NCI-H748 treated with DMSO at 0.1 percent for 48 hours (cell line): ENCODE results near the gene ATXN7L1.
"Not testable (repeated sequence)": the region's sequence is repeated elsewhere in the genome, so short reads cannot be mapped to it uniquely, and the experiment has no call there.

Source experiments
- DNase-seq: peaks from one replicate; lab custom pipeline; 2025; lab: John Stamatoyannopoulos, UW

ATXN7L1 gene

GRCh38 chr7:105890290-105890997 is 14.0 kb upstream of the ATXN7L1 start:
- no peak for DNase-seq

- no peak for DNase-seq
Observed at GRCh38 chr7:105887569-105888189, 11.3 kb upstream of the ATXN7L1 start.

GRCh38 chr7:105886776-105887175 is 10.4 kb upstream of the ATXN7L1 start:
- no peak for DNase-seq

GRCh38 chr7:105885387-105886111 is 9.2 kb upstream of the ATXN7L1 start:
- no peak for DNase-seq

- DNase-seq = not testable (repeated sequence)
Observed at GRCh38 chr7:105883179-105883578, 6.8 kb upstream of the ATXN7L1 start.

GRCh38 chr7:105881439-105881838 is 5.0 kb upstream of the ATXN7L1 start:
- DNase-seq = no peak

GRCh38 chr7:105880571-105881330 is 4.4 kb upstream of the ATXN7L1 start:
- DNase-seq = no peak

- DNase-seq = no peak
Observed at GRCh38 chr7:105879782-105880181, 3.4 kb upstream of the ATXN7L1 start.

- no peak for DNase-seq
Observed at GRCh38 chr7:105878746-105879605, 2.6 kb upstream of the ATXN7L1 start.

- no peak for DNase-seq
Observed at GRCh38 chr7:105877736-105878135, 1.3 kb upstream of the ATXN7L1 start.

GRCh38 chr7:105876964-105877601 is 684 bp upstream of the ATXN7L1 start:
- no peak for DNase-seq

- DNase-seq = no peak
Observed at GRCh38 chr7:105875505-105875904, 894 bp downstream of the ATXN7L1 start.

- no peak for DNase-seq
Observed at GRCh38 chr7:105874055-105874454, 2.3 kb downstream of the ATXN7L1 start.

GRCh38 chr7:105872491-105872890 is 3.9 kb downstream of the ATXN7L1 start:
- DNase-seq = no peak

GRCh38 chr7:105871142-105871541 is 5.3 kb downstream of the ATXN7L1 start:
- DNase-seq = no peak

- DNase-seq = no peak
Observed at GRCh38 chr7:105866102-105866801, 10.1 kb downstream of the ATXN7L1 start.

- DNase-seq = no peak
Observed at GRCh38 chr7:105863876-105864275, 12.5 kb downstream of the ATXN7L1 start.

- DNase-seq = no peak
Observed at GRCh38 chr7:105862770-105863169, 13.6 kb downstream of the ATXN7L1 start.

GRCh38 chr7:105862276-105862675 is 14.1 kb downstream of the ATXN7L1 start:
- no peak for DNase-seq

GRCh38 chr7:105861224-105861623 is 15.2 kb downstream of the ATXN7L1 start:
- no peak for DNase-seq
